ENCODE measurements around the gene CAMKMT. TPM values are rescaled to one million over a fixed set of nuclear protein-coding genes. Genes with fewer than 3 reads are reported as not detected.
A peak's percentile ranks its signal among the peaks of the same experiment; 100 is the strongest.

CAMKMT gene
- total and polyA plus RNA-seq, 9 of the 15 experiments (the other 6 are each of a cell fraction or from before 2014, with no cell fraction given) = 1.6 to 15.3 (median 7.4) TPM

DNA sequence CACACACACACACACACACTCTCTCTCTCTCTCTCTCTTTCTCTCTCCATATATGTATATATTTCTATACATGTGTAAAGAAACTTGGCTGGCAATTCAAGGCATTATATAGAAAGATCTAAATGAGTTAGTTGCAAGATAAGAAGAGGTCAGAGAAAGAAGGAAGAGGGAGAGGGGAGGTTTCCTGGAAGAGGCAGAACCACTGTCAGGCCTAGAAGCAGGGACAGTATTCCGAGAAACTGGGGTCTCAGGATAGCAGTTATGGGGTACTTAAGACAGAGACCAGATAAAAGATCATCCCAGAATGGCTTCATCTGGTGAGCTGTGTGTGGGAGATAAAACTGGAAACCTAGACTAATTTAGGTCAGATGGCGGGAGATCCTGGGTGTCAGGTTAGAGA lies 180.8 kb downstream of the CAMKMT start (continued):
- TF ChIP-seq, protein P1, sequence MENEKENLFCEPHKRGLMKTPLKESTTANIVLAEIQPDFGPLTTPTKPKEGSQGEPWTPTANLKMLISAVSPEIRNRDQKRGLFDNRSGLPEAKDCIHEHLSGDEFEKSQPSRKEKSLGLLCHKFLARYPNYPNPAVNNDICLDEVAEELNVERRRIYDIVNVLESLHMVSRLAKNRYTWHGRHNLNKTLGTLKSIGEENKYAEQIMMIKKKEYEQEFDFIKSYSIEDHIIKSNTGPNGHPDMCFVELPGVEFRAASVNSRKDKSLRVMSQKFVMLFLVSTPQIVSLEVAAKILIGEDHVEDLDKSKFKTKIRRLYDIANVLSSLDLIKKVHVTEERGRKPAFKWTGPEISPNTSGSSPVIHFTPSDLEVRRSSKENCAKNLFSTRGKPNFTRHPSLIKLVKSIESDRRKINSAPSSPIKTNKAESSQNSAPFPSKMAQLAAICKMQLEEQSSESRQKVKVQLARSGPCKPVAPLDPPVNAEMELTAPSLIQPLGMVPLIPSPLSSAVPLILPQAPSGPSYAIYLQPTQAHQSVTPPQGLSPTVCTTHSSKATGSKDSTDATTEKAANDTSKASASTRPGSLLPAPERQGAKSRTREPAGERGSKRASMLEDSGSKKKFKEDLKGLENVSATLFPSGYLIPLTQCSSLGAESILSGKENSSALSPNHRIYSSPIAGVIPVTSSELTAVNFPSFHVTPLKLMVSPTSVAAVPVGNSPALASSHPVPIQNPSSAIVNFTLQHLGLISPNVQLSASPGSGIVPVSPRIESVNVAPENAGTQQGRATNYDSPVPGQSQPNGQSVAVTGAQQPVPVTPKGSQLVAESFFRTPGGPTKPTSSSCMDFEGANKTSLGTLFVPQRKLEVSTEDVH (IDR thresholded peaks at IDR 0.05; ENCODE audit: low read depth, partially characterized antibody) = peak; percentile 97
- no peak for TF ChIP-seq CGGBP1 (CRISPR knock-in tag; IDR thresholded peaks at IDR 0.05)
- TF ChIP-seq, protein P2, sequence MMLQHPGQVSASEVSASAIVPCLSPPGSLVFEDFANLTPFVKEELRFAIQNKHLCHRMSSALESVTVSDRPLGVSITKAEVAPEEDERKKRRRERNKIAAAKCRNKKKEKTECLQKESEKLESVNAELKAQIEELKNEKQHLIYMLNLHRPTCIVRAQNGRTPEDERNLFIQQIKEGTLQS (IDR thresholded peaks at IDR 0.05) = no peak
- TF ChIP-seq, protein P2 (CRISPR knock-in tag; conservative IDR thresholded peaks at IDR 0.05) = no peak
- TF ChIP-seq, protein P3, sequence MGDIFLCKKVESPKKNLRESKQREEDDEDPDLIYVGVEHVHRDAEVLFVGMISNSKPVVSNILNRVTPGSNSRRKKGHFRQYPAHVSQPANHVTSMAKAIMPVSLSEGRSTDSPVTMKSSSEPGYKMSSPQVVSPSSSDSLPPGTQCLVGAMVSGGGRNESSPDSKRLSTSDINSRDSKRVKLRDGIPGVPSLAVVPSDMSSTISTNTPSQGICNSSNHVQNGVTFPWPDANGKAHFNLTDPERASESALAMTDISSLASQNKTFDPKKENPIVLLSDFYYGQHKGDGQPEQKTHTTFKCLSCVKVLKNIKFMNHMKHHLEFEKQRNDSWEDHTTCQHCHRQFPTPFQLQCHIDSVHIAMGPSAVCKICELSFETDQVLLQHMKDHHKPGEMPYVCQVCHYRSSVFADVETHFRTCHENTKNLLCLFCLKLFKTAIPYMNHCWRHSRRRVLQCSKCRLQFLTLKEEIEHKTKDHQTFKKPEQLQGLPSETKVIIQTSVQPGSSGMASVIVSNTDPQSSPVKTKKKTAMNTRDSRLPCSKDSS (IDR thresholded peaks at IDR 0.05; ENCODE audit: low read depth, partially characterized antibody) = no peak
- no peak for TF ChIP-seq ZNF12 (CRISPR knock-in tag; IDR thresholded peaks at IDR 0.05)
- TF ChIP-seq MCM5 (IDR thresholded peaks at IDR 0.05; ENCODE audit: low read depth) = no peak
- TF ChIP-seq ZNF444 (CRISPR knock-in tag; IDR thresholded peaks at IDR 0.05) = no peak
- TF ChIP-seq, protein P4, sequence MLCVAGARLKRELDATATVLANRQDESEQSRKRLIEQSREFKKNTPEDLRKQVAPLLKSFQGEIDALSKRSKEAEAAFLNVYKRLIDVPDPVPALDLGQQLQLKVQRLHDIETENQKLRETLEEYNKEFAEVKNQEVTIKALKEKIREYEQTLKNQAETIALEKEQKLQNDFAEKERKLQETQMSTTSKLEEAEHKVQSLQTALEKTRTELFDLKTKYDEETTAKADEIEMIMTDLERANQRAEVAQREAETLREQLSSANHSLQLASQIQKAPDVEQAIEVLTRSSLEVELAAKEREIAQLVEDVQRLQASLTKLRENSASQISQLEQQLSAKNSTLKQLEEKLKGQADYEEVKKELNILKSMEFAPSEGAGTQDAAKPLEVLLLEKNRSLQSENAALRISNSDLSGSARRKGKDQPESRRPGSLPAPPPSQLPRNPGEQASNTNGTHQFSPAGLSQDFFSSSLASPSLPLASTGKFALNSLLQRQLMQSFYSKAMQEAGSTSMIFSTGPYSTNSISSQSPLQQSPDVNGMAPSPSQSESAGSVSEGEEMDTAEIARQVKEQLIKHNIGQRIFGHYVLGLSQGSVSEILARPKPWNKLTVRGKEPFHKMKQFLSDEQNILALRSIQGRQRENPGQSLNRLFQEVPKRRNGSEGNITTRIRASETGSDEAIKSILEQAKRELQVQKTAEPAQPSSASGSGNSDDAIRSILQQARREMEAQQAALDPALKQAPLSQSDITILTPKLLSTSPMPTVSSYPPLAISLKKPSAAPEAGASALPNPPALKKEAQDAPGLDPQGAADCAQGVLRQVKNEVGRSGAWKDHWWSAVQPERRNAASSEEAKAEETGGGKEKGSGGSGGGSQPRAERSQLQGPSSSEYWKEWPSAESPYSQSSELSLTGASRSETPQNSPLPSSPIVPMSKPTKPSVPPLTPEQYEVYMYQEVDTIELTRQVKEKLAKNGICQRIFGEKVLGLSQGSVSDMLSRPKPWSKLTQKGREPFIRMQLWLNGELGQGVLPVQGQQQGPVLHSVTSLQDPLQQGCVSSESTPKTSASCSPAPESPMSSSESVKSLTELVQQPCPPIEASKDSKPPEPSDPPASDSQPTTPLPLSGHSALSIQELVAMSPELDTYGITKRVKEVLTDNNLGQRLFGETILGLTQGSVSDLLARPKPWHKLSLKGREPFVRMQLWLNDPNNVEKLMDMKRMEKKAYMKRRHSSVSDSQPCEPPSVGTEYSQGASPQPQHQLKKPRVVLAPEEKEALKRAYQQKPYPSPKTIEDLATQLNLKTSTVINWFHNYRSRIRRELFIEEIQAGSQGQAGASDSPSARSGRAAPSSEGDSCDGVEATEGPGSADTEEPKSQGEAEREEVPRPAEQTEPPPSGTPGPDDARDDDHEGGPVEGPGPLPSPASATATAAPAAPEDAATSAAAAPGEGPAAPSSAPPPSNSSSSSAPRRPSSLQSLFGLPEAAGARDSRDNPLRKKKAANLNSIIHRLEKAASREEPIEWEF (CRISPR knock-in tag; IDR thresholded peaks at IDR 0.05) = no peak
- no peak for TF ChIP-seq MEF2A (IDR thresholded peaks at IDR 0.05; ENCODE audit: control insufficient read depth, low read depth, low read length)
- peak; percentile 12; the same call in 1 of the 2 replicates for TF ChIP-seq EP400 (IDR thresholded peaks at IDR 0.05)
- peak; percentile 82; the same call in 1 of the 2 replicates for TF ChIP-seq SMARCA4 (IDR thresholded peaks at IDR 0.05)
- no peak for TF ChIP-seq RCOR1 (IDR thresholded peaks at IDR 0.05; ENCODE audit: borderline replicate concordance in 1 of 2, low read depth in 2 of 2, low read length in 2 of 2)
- no peak for TF ChIP-seq BRF1 (IDR thresholded peaks at IDR 0.05; ENCODE audit: borderline replicate concordance, extremely low read depth, insufficient read length)
- peak; percentile 75 for TF ChIP-seq NCOR1 (IDR thresholded peaks at IDR 0.05)
- TF ChIP-seq, protein P5, sequence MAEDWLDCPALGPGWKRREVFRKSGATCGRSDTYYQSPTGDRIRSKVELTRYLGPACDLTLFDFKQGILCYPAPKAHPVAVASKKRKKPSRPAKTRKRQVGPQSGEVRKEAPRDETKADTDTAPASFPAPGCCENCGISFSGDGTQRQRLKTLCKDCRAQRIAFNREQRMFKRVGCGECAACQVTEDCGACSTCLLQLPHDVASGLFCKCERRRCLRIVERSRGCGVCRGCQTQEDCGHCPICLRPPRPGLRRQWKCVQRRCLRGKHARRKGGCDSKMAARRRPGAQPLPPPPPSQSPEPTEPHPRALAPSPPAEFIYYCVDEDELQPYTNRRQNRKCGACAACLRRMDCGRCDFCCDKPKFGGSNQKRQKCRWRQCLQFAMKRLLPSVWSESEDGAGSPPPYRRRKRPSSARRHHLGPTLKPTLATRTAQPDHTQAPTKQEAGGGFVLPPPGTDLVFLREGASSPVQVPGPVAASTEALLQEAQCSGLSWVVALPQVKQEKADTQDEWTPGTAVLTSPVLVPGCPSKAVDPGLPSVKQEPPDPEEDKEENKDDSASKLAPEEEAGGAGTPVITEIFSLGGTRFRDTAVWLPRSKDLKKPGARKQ (CRISPR knock-in tag; IDR thresholded peaks at IDR 0.05) = no peak
